ENCODE measurements around the gene ESYT2. TPM values are rescaled to one million over a fixed set of nuclear protein-coding genes. Genes with fewer than 3 reads are reported as not detected.

Gene ESYT2
- polyA plus RNA-seq, 1 donor (not counting 4 experiments of a cell fraction or from before 2014, with no cell fraction given), result 45.9 TPM

GRCh38 chr7:158876984-158877383 lies 47.7 kb upstream of the ESYT2 start:
- H3K9me3 ChIP-seq (ENCODE audit: control insufficient read depth, low read depth, low read length), result no peaks in the 10 kb centered on the region
- H3K79me2 ChIP-seq (ENCODE audit: control insufficient read depth, insufficient read depth, low read length), result no peaks in the 10 kb centered on the region
- TF ChIP-seq CTCF (optimal IDR thresholded peaks at IDR 0.05 in 1 of 3, IDR thresholded peaks at IDR 0.05 in 1 of 3, conservative IDR thresholded peaks at IDR 0.05 in 1 of 3; ENCODE audit: extremely low read depth in 1 of 3, insufficient read depth in 2 of 3, low read length in 3 of 3) (no peak), EZH2 (IDR thresholded peaks at IDR 0.05; ENCODE audit: low read length) (no peak)
- no peak overlapping the region for H3K4me3 ChIP-seq (ENCODE audit: control insufficient read depth in 2 of 3, extremely low read depth in 1 of 3, insufficient read depth in 2 of 3, low read depth in 1 of 3, low read length in 3 of 3)
- no peak overlapping the region for H3K27ac ChIP-seq (ENCODE audit: control insufficient read depth, insufficient read depth, low read length)
- FAIRE-seq, result no peak
- H4K20me1 ChIP-seq (ENCODE audit: control insufficient read depth, extremely low read depth, insufficient read depth, low read length), result no peaks in the 10 kb centered on the region
- no peak overlapping the region for H2AFZ ChIP-seq (ENCODE audit: control insufficient read depth, low read length)
- no peak overlapping the region for H3K9ac ChIP-seq (ENCODE audit: control insufficient read depth, extremely low read depth, insufficient read depth, low read length)
- no peaks in the 10 kb centered on the region for H3K4me1 ChIP-seq (ENCODE audit: control insufficient read depth, extremely low read depth, insufficient read depth, low read length)
- dilution Hi-C loops (cut with MboI; ENCODE audit: extremely low pct_ligation_motif_present, low sequenced_read_pairs), result no loop called here
- no peak overlapping the region for H3K4me2 ChIP-seq (ENCODE audit: control insufficient read depth, extremely low read depth, insufficient read depth, low read depth, low read length)
- no peak for DNase-seq (ENCODE audit: low read depth, low spot score)
- H3K9me1 ChIP-seq (ENCODE audit: control insufficient read depth, extremely low read depth, insufficient read depth, low read length), result peaks cover 2% of the 10 kb centered on the region
- peaks cover 0 to 6% of the 10 kb centered on the region in 2 experiments for H3K36me3 ChIP-seq (ENCODE audit: control insufficient read depth in 2 of 2, extremely low read depth in 1 of 2, insufficient read depth in 2 of 2, low read length in 2 of 2)
- no peaks in the 10 kb centered on the region for H3K27me3 ChIP-seq (ENCODE audit: control insufficient read depth, extremely low read depth, insufficient read depth, low read length)

- Histone ChIP-seq H3K27ac (ENCODE audit: control insufficient read depth, insufficient read depth, low read length) (no peak overlapping the region), H3K27me3 (ENCODE audit: control insufficient read depth, extremely low read depth, insufficient read depth, low read length) (no peaks in the 10 kb centered on the region), H3K9ac (ENCODE audit: control insufficient read depth, extremely low read depth, insufficient read depth, low read length) (no peak overlapping the region), H2AFZ (ENCODE audit: control insufficient read depth, low read length) (no peak overlapping the region), H3K9me1 (ENCODE audit: control insufficient read depth, extremely low read depth, insufficient read depth, low read length) (no peaks in the 10 kb centered on the region), H3K9me3 (ENCODE audit: control insufficient read depth, low read depth, low read length) (no peaks in the 10 kb centered on the region), H3K4me1 (ENCODE audit: control insufficient read depth, extremely low read depth, insufficient read depth, low read length) (no peaks in the 10 kb centered on the region), H3K36me3 (ENCODE audit: control insufficient read depth in 2 of 2, extremely low read depth in 1 of 2, insufficient read depth in 2 of 2, low read length in 2 of 2) (peaks cover 0 to 5% of the 10 kb centered on the region in 2 experiments), H4K20me1 (ENCODE audit: control insufficient read depth, extremely low read depth, insufficient read depth, low read length) (no peaks in the 10 kb centered on the region), H3K4me3 (ENCODE audit: control insufficient read depth in 2 of 3, extremely low read depth in 1 of 3, insufficient read depth in 2 of 3, low read depth in 1 of 3, low read length in 3 of 3) (no peak overlapping the region), H3K79me2 (ENCODE audit: control insufficient read depth, insufficient read depth, low read length) (peaks cover 17% of the 10 kb centered on the region), H3K4me2 (ENCODE audit: control insufficient read depth, extremely low read depth, insufficient read depth, low read depth, low read length) (no peak overlapping the region)
- dilution Hi-C loops (cut with MboI; ENCODE audit: extremely low pct_ligation_motif_present, low sequenced_read_pairs), result no loop called here
- TF ChIP-seq EZH2 (IDR thresholded peaks at IDR 0.05; ENCODE audit: low read length) (no peak), CTCF (optimal IDR thresholded peaks at IDR 0.05 in 1 of 3, IDR thresholded peaks at IDR 0.05 in 1 of 3, conservative IDR thresholded peaks at IDR 0.05 in 1 of 3; ENCODE audit: extremely low read depth in 1 of 3, insufficient read depth in 2 of 3, low read length in 3 of 3) (no peak)
- no peak for FAIRE-seq
- DNase-seq (ENCODE audit: low read depth, low spot score), result no peak
Observed at GRCh38 chr7:158869876-158870275, 40.6 kb upstream of the ESYT2 start.
